ENCODE data around the gene PANK2.
"Not testable (repeated sequence)": the region's sequence is repeated elsewhere in the genome, so short reads cannot be mapped to it uniquely, and the experiment has no call there.

PANK2 gene

DNA sequence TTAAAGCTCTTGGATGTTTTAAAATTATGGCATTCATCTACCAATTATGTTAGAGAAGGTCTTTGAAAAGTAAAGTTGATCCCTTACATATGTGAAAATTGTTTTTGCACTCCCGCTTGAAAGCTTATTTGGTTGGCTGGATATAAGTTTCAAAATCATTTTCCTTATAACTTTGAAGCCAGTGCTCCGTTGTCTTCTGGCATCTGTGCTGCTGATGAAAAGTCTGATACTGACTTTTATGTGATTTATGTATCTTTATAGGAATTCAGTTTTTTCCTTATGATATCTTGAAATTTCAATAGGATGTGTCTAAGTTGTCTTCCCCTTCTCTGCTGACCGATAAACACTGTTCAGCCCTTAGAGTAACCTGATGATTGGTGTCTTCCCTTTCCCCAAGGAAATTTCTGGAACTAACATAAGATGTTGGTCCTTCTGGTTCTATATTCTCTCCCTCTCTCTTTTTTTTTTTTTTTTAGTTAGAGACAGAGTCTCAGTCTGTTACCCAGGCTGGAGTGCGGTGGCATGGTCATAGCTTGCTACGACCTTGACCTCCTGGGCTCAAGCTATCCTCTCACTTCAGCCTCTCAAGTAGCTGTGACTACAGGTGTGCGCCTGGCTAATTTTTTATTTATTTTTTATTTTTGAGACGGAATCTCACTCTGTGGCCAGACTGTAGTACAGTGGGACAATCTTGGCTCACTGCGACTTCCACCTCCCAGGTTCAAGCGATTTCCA, 12.7 kb downstream of the PANK2 start:
- DNase-seq (ENCODE audit: low spot score) = no peak

DNA sequence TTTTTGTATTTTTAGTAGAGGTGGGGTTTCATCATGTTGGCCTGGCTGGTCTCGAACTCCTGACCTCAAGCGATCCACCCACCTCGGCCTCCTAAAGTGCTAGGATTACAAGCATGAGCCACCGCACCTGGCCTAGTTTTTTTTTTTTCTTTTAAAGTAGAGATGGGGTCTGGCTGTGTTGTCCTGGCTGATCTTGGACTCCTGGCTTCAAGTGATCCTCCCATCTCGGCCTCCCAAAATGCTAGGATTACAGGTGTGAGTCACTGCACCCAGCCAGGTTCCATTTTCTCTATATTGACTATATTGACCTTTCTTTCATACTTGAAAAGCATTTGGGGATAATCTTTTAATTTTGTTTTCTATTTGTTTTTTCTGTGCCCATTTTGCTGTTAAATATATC, 13.3 kb downstream of the PANK2 start:
- DNase-seq (ENCODE audit: low spot score) = no peak

- no peak for DNase-seq (ENCODE audit: low spot score)
Measured at GRCh38 chr20:3904224-3904623, 15.0 kb downstream of the PANK2 start.

DNA sequence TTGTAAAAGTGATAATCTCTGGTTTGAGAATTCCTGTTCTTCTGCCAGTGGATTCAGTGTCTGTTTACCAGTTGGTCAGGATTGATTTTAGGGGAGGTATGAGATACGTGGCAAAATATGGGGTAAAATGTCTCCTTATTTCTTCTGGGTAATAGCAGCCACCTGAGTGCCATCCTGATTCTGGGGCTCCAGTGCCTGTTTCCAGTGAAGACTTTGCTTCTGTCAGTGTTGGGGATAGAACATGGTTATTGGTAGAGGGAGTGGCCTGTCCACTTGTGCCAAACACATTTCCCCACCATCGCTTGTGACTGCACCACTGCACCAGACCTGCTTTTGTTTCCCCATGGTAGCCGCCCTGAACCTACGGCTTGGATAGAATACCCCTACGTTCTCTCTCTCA, 15.7 kb downstream of the PANK2 start:
- DNase-seq (ENCODE audit: low spot score) = no peak

DNA sequence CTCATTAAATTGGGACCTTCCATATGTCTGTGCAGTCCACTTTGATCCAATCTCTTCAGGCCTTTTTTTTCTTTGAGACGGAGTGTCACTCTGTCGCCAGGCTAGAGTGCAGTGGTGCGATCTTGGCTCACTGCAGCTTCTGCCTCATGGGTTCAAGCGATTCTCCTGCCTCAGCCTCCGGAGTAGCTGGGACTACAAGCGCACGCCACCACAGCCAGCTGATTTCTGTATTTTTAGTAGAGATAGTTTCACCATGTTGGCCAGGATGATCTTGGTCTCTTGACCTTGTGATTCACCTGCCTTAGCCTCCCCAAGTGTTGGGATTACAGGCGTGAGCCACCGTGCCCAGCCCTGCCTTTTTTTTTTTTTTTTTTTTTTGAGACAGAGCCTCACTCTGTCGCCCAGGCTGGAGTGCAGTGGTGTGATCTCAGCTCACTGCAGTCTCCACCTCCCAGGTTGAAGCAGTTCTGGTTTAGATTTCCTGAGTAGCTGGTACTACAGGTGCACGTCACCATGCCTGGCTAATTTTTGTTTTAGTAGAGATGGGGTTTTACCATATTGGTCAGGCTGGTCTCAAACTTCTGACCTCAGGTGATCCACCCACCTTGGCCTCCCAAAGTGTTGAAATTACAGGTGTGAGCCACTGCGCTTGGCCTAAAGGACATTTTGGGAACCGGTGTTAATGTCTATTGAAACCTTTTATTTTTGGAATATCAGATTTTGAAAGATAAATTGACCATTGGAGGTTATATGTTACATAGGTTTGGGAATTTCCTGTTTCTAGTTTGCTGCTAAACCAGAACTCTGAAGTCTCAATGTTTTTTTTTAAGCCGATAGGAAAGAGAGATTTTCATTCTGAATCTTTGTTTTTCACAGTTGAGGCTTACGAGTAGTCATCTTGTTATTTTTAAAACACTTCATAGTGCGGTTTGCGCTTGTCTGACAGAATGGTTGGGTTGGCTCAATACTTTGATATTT, 17.8 kb downstream of the PANK2 start:
- DNase-seq (ENCODE audit: low spot score) = not testable (repeated sequence)

- DNase-seq (ENCODE audit: low spot score) = no peak
Measured at GRCh38 chr20:3908667-3909066, 19.5 kb downstream of the PANK2 start.

GRCh38 chr20:3909952-3910366, 20.8 kb downstream of the PANK2 start:
- no peak for DNase-seq (ENCODE audit: low spot score)

GRCh38 chr20:3910853-3911252, 21.7 kb downstream of the PANK2 start:
- no peak for DNase-seq (ENCODE audit: low spot score)

- DNase-seq (ENCODE audit: low spot score) = no peak
Measured at GRCh38 chr20:3911956-3912355, 22.8 kb downstream of the PANK2 start.

DNA sequence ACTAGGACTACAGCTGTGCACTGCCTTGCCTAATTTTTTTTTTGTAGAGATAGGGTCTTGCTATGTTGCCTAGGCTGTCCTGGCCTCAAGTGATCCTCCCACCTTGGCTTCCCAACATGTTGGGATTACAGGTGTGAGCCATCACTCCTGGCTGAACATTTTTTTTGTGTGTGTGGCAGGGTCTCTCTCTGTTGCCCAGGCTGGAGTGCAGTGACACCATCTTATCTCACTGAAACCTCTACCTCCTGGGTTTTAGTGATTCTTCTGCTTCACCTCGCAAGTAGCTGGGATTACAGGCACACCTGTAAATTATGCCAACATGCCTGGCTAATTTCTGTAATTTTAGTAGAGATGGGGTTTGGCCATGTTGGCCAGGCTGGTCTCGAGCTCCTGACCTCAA, 25.3 kb downstream of the PANK2 start:
- DNase-seq (ENCODE audit: low spot score) = no peak

DNA sequence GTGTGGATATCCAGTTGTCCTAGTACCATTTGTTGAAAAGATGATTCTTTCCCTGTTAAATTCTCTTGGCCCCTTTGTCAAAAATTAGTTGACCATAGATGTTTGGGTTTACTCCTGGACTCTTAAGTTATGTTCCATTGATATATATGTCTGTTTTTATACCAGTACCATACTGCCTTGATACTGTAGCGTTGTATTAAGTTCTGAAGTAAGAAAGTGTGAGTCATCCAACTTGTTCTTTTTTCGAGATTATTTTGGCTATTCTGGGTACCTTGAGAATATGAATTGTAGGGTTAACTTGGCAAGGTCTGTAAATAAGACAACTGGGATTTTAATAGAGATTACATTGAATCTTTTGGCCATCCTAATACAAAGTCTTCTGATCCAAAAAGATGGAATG, 26.5 kb downstream of the PANK2 start:
- no peak for DNase-seq (ENCODE audit: low spot score)

GRCh38 chr20:3916364-3916763, 27.2 kb downstream of the PANK2 start:
- no peak for DNase-seq (ENCODE audit: low spot score)

DNA sequence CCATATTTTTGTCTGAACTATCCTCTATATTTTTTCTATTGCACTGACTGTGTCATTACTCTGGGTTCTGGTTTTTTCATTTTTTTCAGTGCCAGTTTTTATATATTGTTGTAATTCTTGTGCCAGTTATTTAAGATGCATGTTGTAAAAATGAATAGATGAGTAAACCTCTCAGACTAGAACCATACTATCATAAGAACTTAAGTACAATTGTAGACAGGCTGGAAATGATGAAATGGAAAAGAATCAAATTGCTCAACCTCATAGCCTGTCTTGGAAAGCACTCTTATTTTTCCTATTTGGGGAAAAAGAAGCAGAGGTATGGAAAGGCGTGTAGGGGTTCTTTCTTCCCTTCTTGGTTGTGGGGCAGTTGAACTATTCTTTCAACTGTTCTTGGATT, 30.2 kb downstream of the PANK2 start:
- peak; percentile 31 for DNase-seq (ENCODE audit: low spot score)

GRCh38 chr20:3922223-3922982, 33.2 kb downstream of the PANK2 start:
- DNase-seq (ENCODE audit: low spot score) = no peak

GRCh38 chr20:3922983-3923339, 33.8 kb downstream of the PANK2 start:
- DNase-seq (ENCODE audit: low spot score) = no peak

DNA sequence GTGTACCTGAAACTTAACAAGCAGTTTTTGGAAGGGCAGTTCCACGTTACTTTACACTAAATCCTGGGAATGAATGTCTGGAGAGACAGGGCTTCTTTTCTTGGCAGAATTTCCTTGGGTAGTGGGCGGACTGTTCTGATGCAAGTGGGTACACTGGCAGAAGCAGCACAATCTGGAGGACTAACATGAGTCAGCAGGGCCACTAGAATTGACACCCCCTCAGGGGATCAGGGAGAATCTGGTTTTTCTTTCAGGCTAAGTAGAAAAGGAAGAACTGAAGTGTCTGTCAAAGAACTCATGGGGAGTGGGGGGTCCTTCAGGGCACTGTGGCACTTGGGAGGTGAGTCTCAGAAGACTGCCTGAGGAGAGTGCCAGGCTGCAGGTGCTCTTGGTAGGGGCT, 34.6 kb downstream of the PANK2 start:
- peak; percentile 24 for DNase-seq (ENCODE audit: low spot score)

GRCh38 chr20:3924304-3925112, 35.3 kb downstream of the PANK2 start:
- DNase-seq (ENCODE audit: low spot score) = no peak

- DNase-seq (ENCODE audit: low spot score) = no peak
Measured at GRCh38 chr20:3925113-3925695, 36.0 kb downstream of the PANK2 start.

- no peak for DNase-seq (ENCODE audit: low spot score)
Measured at GRCh38 chr20:3925899-3926638, 36.9 kb downstream of the PANK2 start.

GRCh38 chr20:3927486-3928291, 38.5 kb downstream of the PANK2 start:
- peak; percentile 19 for DNase-seq (ENCODE audit: low spot score)
